Measurements from ENCODE around the gene PAEP.

Gene PAEP

GRCh38 chr9:135519179-135519971 lies 42.2 kb upstream of the PAEP start:
- H3K4me3 ChIP-seq (ENCODE audit: extremely low read depth, insufficient read depth, low read length, poor library complexity, severe bottlenecking): no peak overlapping the region

GRCh38 chr9:135520916-135521607 lies 40.5 kb upstream of the PAEP start, which contains the start of gene LCN1:
Gene LCN1, plus strand, starts transcription at chr9:135521440. Its CDS starts 58 bp downstream, at chr9:135521498.
- H3K27ac ChIP-seq (ENCODE audit: low read depth, low read length, severe bottlenecking): no peak within 1 kb of the TSS
- no peak within 1 kb of the TSS for H3K4me3 ChIP-seq (ENCODE audit: extremely low read depth, insufficient read depth, low read length, poor library complexity, severe bottlenecking)
- H3K4me1 ChIP-seq (ENCODE audit: control insufficient read depth, insufficient read depth, low read length, poor library complexity, severe bottlenecking): peaks cover 18% of the 10 kb centered on the region
- H3K36me3 ChIP-seq (ENCODE audit: control insufficient read depth, insufficient read depth, low read length): no peaks in the 10 kb centered on the region
- H3K9me3 ChIP-seq (ENCODE audit: control insufficient read depth, low read length): no peaks in the 10 kb centered on the region
- WGBS, 2 experiments (ENCODE audit: insufficient coverage in 2 of 2): 90 to 93% methylated on average over 6 to 12 of the region's 18 CpGs

More at GRCh38 chr9:135519179-135519971, 42.2 kb upstream of the PAEP start:
- H3K36me3 ChIP-seq (ENCODE audit: control insufficient read depth, insufficient read depth, low read length): no peaks in the 10 kb centered on the region
- H3K9me3 ChIP-seq (ENCODE audit: control insufficient read depth, low read length): no peaks in the 10 kb centered on the region
- 90 to 96% methylated on average over 8 to 9 of the region's 10 CpGs for WGBS, 2 experiments (ENCODE audit: insufficient coverage in 2 of 2)
- H3K27ac ChIP-seq (ENCODE audit: low read depth, low read length, severe bottlenecking): no peak overlapping the region
- peaks cover 18% of the 10 kb centered on the region for H3K4me1 ChIP-seq (ENCODE audit: control insufficient read depth, insufficient read depth, low read length, poor library complexity, severe bottlenecking)

- WGBS, 2 experiments (ENCODE audit: insufficient coverage in 2 of 2): 60 to 100% methylated on average over 1 to 2 of the region's 11 CpGs
- no peaks in the 10 kb centered on the region for H3K9me3 ChIP-seq (ENCODE audit: control insufficient read depth, low read length)
- H3K4me3 ChIP-seq (ENCODE audit: extremely low read depth, insufficient read depth, low read length, poor library complexity, severe bottlenecking): no peak overlapping the region
- H3K27ac ChIP-seq (ENCODE audit: low read depth, low read length, severe bottlenecking): no peak overlapping the region
- peaks cover 21% of the 10 kb centered on the region for H3K4me1 ChIP-seq (ENCODE audit: control insufficient read depth, insufficient read depth, low read length, poor library complexity, severe bottlenecking)
- H3K36me3 ChIP-seq (ENCODE audit: control insufficient read depth, insufficient read depth, low read length): no peaks in the 10 kb centered on the region
These were observed 39.9 kb upstream of the PAEP start for GRCh38 chr9:135521608-135522095.

GRCh38 chr9:135522137-135522877 lies 39.2 kb upstream of the PAEP start:
- 89 to 92% methylated on average over 13 of the region's 16 CpGs for WGBS, 2 experiments (ENCODE audit: insufficient coverage in 2 of 2)

GRCh38 chr9:135522931-135523330 lies 38.6 kb upstream of the PAEP start:
- 83 to 92% methylated on average over 12 to 17 of the region's 17 CpGs for WGBS, 2 experiments (ENCODE audit: insufficient coverage in 2 of 2)
- no peak overlapping the region for H3K4me3 ChIP-seq (ENCODE audit: extremely low read depth, insufficient read depth, low read length, poor library complexity, severe bottlenecking)

More at GRCh38 chr9:135522137-135522877, 39.2 kb upstream of the PAEP start:
- Histone ChIP-seq H3K27ac (ENCODE audit: low read depth, low read length, severe bottlenecking) (no peak overlapping the region), H3K4me1 (ENCODE audit: control insufficient read depth, insufficient read depth, low read length, poor library complexity, severe bottlenecking) (peaks cover 26% of the 10 kb centered on the region), H3K9me3 (ENCODE audit: control insufficient read depth, low read length) (no peaks in the 10 kb centered on the region), H3K36me3 (ENCODE audit: control insufficient read depth, insufficient read depth, low read length) (no peaks in the 10 kb centered on the region), H3K4me3 (ENCODE audit: extremely low read depth, insufficient read depth, low read length, poor library complexity, severe bottlenecking) (no peak overlapping the region)

GRCh38 chr9:135523521-135524129 lies 37.9 kb upstream of the PAEP start:
- peaks cover 26% of the 10 kb centered on the region for H3K4me1 ChIP-seq (ENCODE audit: control insufficient read depth, insufficient read depth, low read length, poor library complexity, severe bottlenecking)
- peak overlapping the region; percentile 41 for H3K27ac ChIP-seq (ENCODE audit: low read depth, low read length, severe bottlenecking)
- no peaks in the 10 kb centered on the region for H3K9me3 ChIP-seq (ENCODE audit: control insufficient read depth, low read length)
- no peak overlapping the region for H3K4me3 ChIP-seq (ENCODE audit: extremely low read depth, insufficient read depth, low read length, poor library complexity, severe bottlenecking)
- 90% methylated on average over 14 to 18 of the region's 21 CpGs for WGBS, 2 experiments (ENCODE audit: insufficient coverage in 2 of 2)
- H3K36me3 ChIP-seq (ENCODE audit: control insufficient read depth, insufficient read depth, low read length): no peaks in the 10 kb centered on the region

More at GRCh38 chr9:135522931-135523330, 38.6 kb upstream of the PAEP start:
- no peak overlapping the region for H3K27ac ChIP-seq (ENCODE audit: low read depth, low read length, severe bottlenecking)
- no peaks in the 10 kb centered on the region for H3K9me3 ChIP-seq (ENCODE audit: control insufficient read depth, low read length)
- H3K36me3 ChIP-seq (ENCODE audit: control insufficient read depth, insufficient read depth, low read length): no peaks in the 10 kb centered on the region
- peaks cover 26% of the 10 kb centered on the region for H3K4me1 ChIP-seq (ENCODE audit: control insufficient read depth, insufficient read depth, low read length, poor library complexity, severe bottlenecking)

GRCh38 chr9:135524130-135524861 lies 37.3 kb upstream of the PAEP start:
- no peak overlapping the region for H3K4me3 ChIP-seq (ENCODE audit: extremely low read depth, insufficient read depth, low read length, poor library complexity, severe bottlenecking)
- peak overlapping the region; percentile 41 for H3K27ac ChIP-seq (ENCODE audit: low read depth, low read length, severe bottlenecking)
- H3K36me3 ChIP-seq (ENCODE audit: control insufficient read depth, insufficient read depth, low read length): no peaks in the 10 kb centered on the region
- peaks cover 26% of the 10 kb centered on the region for H3K4me1 ChIP-seq (ENCODE audit: control insufficient read depth, insufficient read depth, low read length, poor library complexity, severe bottlenecking)
- no peaks in the 10 kb centered on the region for H3K9me3 ChIP-seq (ENCODE audit: control insufficient read depth, low read length)
- WGBS, 2 experiments (ENCODE audit: insufficient coverage in 2 of 2): 85 to 88% methylated on average over 24 to 27 of the region's 27 CpGs

- Histone ChIP-seq H3K4me1 (ENCODE audit: control insufficient read depth, insufficient read depth, low read length, poor library complexity, severe bottlenecking) (peaks cover 26% of the 10 kb centered on the region), H3K9me3 (ENCODE audit: control insufficient read depth, low read length) (no peaks in the 10 kb centered on the region), H3K36me3 (ENCODE audit: control insufficient read depth, insufficient read depth, low read length) (no peaks in the 10 kb centered on the region), H3K27ac (ENCODE audit: low read depth, low read length, severe bottlenecking) (no peak overlapping the region), H3K4me3 (ENCODE audit: extremely low read depth, insufficient read depth, low read length, poor library complexity, severe bottlenecking) (no peak overlapping the region)
- WGBS, 2 experiments (ENCODE audit: insufficient coverage in 2 of 2): 86 to 92% methylated on average over 16 to 18 of the region's 31 CpGs
These were observed 36.1 kb upstream of the PAEP start for GRCh38 chr9:135525241-135526088.

GRCh38 chr9:135526089-135526729 lies 35.3 kb upstream of the PAEP start:
- Histone ChIP-seq H3K9me3 (ENCODE audit: control insufficient read depth, low read length) (no peaks in the 10 kb centered on the region), H3K27ac (ENCODE audit: low read depth, low read length, severe bottlenecking) (no peak overlapping the region), H3K4me1 (ENCODE audit: control insufficient read depth, insufficient read depth, low read length, poor library complexity, severe bottlenecking) (peaks cover 26% of the 10 kb centered on the region), H3K36me3 (ENCODE audit: control insufficient read depth, insufficient read depth, low read length) (no peaks in the 10 kb centered on the region), H3K4me3 (ENCODE audit: extremely low read depth, insufficient read depth, low read length, poor library complexity, severe bottlenecking) (no peak overlapping the region)
- 85% methylated on average over 4 of the region's 11 CpGs; no CpG with 5 or more reads in 1 of the 2 experiments for WGBS, 2 experiments (ENCODE audit: insufficient coverage in 2 of 2)

Data from mesodermal cell (in vitro differentiated cells).